H9 (cell line): ENCODE results near the gene GAS6. TPM values are rescaled to one million over a fixed set of nuclear protein-coding genes. Genes with fewer than 3 reads are reported as not detected.

ENCODE experiments used
- DNase-seq: peaks from one replicate; pipeline ENCODE4 v3.0.0-alpha.2; 2017
- H2AFZ ChIP-seq: one replicate; pipeline ENCODE4 v1.6.1; 2013; ENCODE audit warnings: mild to moderate bottlenecking, low read length, control low read depth, moderate library complexity
- H2AK5ac ChIP-seq: 2 replicates; pipeline ENCODE4 v1.6.1; 2013; ENCODE audit warnings: low read length, control low read depth, mixed read lengths; ENCODE audit not compliant: insufficient read length
- H2BK120ac ChIP-seq: one replicate; pipeline ENCODE4 v1.6.1; 2013; ENCODE audit warnings: low read depth, mild to moderate bottlenecking, low read length, control low read depth, inconsistent platforms; ENCODE audit not compliant: poor library complexity, severe bottlenecking
- H2BK12ac ChIP-seq: 2 replicates; pipeline ENCODE4 v1.6.1; 2013; ENCODE audit warnings: low read length, control low read depth, mixed read lengths, low read depth; ENCODE audit not compliant: insufficient read length
- H2BK15ac ChIP-seq: 2 replicates; pipeline ENCODE4 v1.6.1; 2013; ENCODE audit warnings: low read depth, low read length, control low read depth
- H2BK20ac ChIP-seq: one replicate; pipeline ENCODE4 v1.6.1; 2013; ENCODE audit warnings: low read depth, mild to moderate bottlenecking, low read length, control low read depth, inconsistent platforms; ENCODE audit not compliant: poor library complexity, severe bottlenecking
- H2BK5ac ChIP-seq: 2 replicates; pipeline ENCODE4 v1.6.1; 2013; ENCODE audit warnings: low read length, control low read depth, mixed read lengths; ENCODE audit not compliant: insufficient read length
- H3K14ac ChIP-seq: 2 replicates; pipeline ENCODE4 v1.6.1; 2013; ENCODE audit warnings: low read length, control low read depth; ENCODE audit not compliant: insufficient read depth
- H3K18ac ChIP-seq: 2 replicates; pipeline ENCODE4 v1.6.1; 2013; ENCODE audit warnings: low read depth, mild to moderate bottlenecking, mixed read lengths, low read length, control low read depth; ENCODE audit not compliant: insufficient read length
- H3K23ac ChIP-seq: 2 replicates; pipeline ENCODE4 v1.6.1; 2013; ENCODE audit warnings: low read length, control low read depth, mixed read lengths, low read depth; ENCODE audit not compliant: insufficient read length
- H3K23me2 ChIP-seq: 2 replicates; pipeline ENCODE4 v1.6.1; 2013; ENCODE audit warnings: low read depth, mild to moderate bottlenecking, mixed read lengths, low read length, control low read depth; ENCODE audit not compliant: insufficient read length, poor library complexity, severe bottlenecking
- H3K27ac ChIP-seq: 2 replicates; pipeline ENCODE4 v1.5.1; 2013; ENCODE audit warnings: low read length, control low read depth, mixed read lengths, low read depth; ENCODE audit not compliant: insufficient read length
- H3K27me3 ChIP-seq: 2 replicates; pipeline ENCODE4 v1.6.1; 2013; ENCODE audit warnings: low read length, control low read depth, inconsistent platforms; ENCODE audit not compliant: insufficient read depth
- H3K4ac ChIP-seq: 2 replicates; pipeline ENCODE4 v1.6.1; 2013; ENCODE audit warnings: low read depth, mild to moderate bottlenecking, control low read depth, inconsistent platforms, low read length, moderate library complexity
- H3K4me1 ChIP-seq: 2 replicates; pipeline ENCODE4 v1.6.1; 2013; ENCODE audit warnings: low read length, control low read depth, inconsistent platforms; ENCODE audit not compliant: insufficient read depth
- H3K4me2 ChIP-seq: 2 replicates; pipeline ENCODE4 v1.6.1; 2013; ENCODE audit warnings: low read length, control low read depth, mixed read lengths; ENCODE audit not compliant: insufficient read length, insufficient read depth
- H3K56ac ChIP-seq: 2 replicates; pipeline ENCODE4 v1.6.1; 2013; ENCODE audit warnings: low read depth, mild to moderate bottlenecking, mixed read lengths, low read length, control low read depth; ENCODE audit not compliant: insufficient read length
- H3K79me1 ChIP-seq: 2 replicates; pipeline ENCODE4 v1.6.1; 2013; ENCODE audit warnings: low read depth, mild to moderate bottlenecking, moderate library complexity, low read length, control low read depth, inconsistent platforms; ENCODE audit not compliant: insufficient read depth, poor library complexity, severe bottlenecking
- H3K79me2 ChIP-seq: 2 replicates; pipeline ENCODE4 v1.6.1; 2013; ENCODE audit warnings: low read length, control low read depth, inconsistent platforms; ENCODE audit not compliant: insufficient read depth
- H3K9ac ChIP-seq: 2 replicates; pipeline ENCODE4 v1.6.1; 2013; ENCODE audit warnings: low read length, control low read depth, mixed read lengths; ENCODE audit not compliant: insufficient read length; ENCODE audit errors: extremely low read depth
- H3K9me3 ChIP-seq: one replicate; pipeline ENCODE4 v1.6.1; 2013; ENCODE audit warnings: low read depth, low read length, inconsistent platforms; ENCODE audit not compliant: control insufficient read depth
- H3T11ph ChIP-seq: one replicate; pipeline ENCODE4 v1.6.1; 2013; ENCODE audit warnings: mild to moderate bottlenecking, low read length, control low read depth, inconsistent platforms
- H4K20me1 ChIP-seq: one replicate; pipeline ENCODE4 v1.6.1; 2013; ENCODE audit not compliant: control insufficient read depth, insufficient read length, insufficient read depth
- H4K5ac ChIP-seq: 2 replicates; pipeline ENCODE4 v1.6.1; 2013; ENCODE audit warnings: low read depth, mild to moderate bottlenecking, mixed read lengths, low read length, control low read depth; ENCODE audit not compliant: insufficient read length
- H4K8ac ChIP-seq: replicated peaks from 2 replicates; pipeline ENCODE4 v1.6.1; 2013; ENCODE audit warnings: low read length, control low read depth, mixed read lengths, low read depth; ENCODE audit not compliant: insufficient read length
- H4K91ac ChIP-seq: 2 replicates; pipeline ENCODE4 v1.6.1; 2013; ENCODE audit warnings: low read depth, mild to moderate bottlenecking, moderate library complexity, mixed read lengths, low read length, control low read depth; ENCODE audit not compliant: insufficient read length
- H3K27ac Mint-ChIP-seq, 3 experiments: 2 replicates in 2 of 3; 3 replicates in 1 of 3; pipeline ENCODE4 v1.8.0; 2020 to 2021; ENCODE audit warnings: mixed read lengths in 3 of 3, mild to moderate bottlenecking in 1 of 3, moderate library complexity in 1 of 3
- H3K27me3 Mint-ChIP-seq: 2 replicates; pipeline ENCODE4 v1.8.0; 2021; ENCODE audit warnings: low read depth, mild to moderate bottlenecking, moderate library complexity, mixed read lengths
- H3K36me3 Mint-ChIP-seq, 3 experiments: 2 replicates in 2 of 3; 3 replicates in 1 of 3; pipeline ENCODE4 v1.8.0; 2020 to 2021; ENCODE audit warnings: low read depth in 3 of 3, mixed read lengths in 3 of 3; ENCODE audit not compliant: insufficient read depth in 1 of 3
- H3K4me1 Mint-ChIP-seq, 2 experiments: 2 replicates each; pipeline ENCODE4 v1.8.0; 2020; ENCODE audit warnings: mixed read lengths in 2 of 2
- H3K4me3 Mint-ChIP-seq, 2 experiments: 2 replicates in 1 of 2; 3 replicates in 1 of 2; pipeline ENCODE4 v1.8.0; 2020 to 2021; ENCODE audit warnings: mild to moderate bottlenecking in 2 of 2, mixed read lengths in 2 of 2, moderate library complexity in 1 of 2
- H3K9me3 Mint-ChIP-seq, 2 experiments: 2 replicates in 1 of 2; 3 replicates in 1 of 2; pipeline ENCODE4 v1.8.0; 2020; ENCODE audit warnings: mild to moderate bottlenecking in 2 of 2, mixed read lengths in 2 of 2, moderate library complexity in 1 of 2
- CTCF ChIP-seq: fragments of 200-600 bp; sonication (generic); conservative IDR thresholded peaks from 3 replicates; pipeline ENCODE4 v1.8.0; 2021; ENCODE audit warnings: antibody characterized with exemption, mild to moderate bottlenecking
- WGBS: extraction: QIAGEN DNeasy Blood & Tissue Kit; methylation state at CpG from one replicate; pipeline ENCODE4 v1.1.7; 2013; ENCODE audit warnings: missing lambda C conversion rate, low lambda C conversion rate, mixed read lengths; ENCODE audit not compliant: insufficient read length; ENCODE audit errors: extremely low coverage; 5-methylcytosine and 5-hydroxymethylcytosine counted together
- total RNA-seq: library from RNA; stranded (reverse); gene quantifications from 2 replicates; pipeline ENCODE4 v1.2.1, GENCODE V29; 2021

GAS6 gene
- total RNA-seq, 1 experiment from 2014 or later: 20.5 TPM

- Histone ChIP-seq H3K79me2 (no peaks in the 10 kb centered on the region), H4K8ac (no peak overlapping the region), H2AK5ac (no peak overlapping the region), H2BK5ac (no peak overlapping the region), H3K23me2 (no peaks in the 10 kb centered on the region), H3K9ac (no peak overlapping the region), H3K56ac (no peak overlapping the region), H3K4me2 (no peak overlapping the region), H3K27me3 (no peaks in the 10 kb centered on the region), H3K9me3 (no peaks in the 10 kb centered on the region), H4K91ac (no peak overlapping the region), H4K5ac (no peak overlapping the region), H3K4ac (no peak overlapping the region), H4K20me1 (no peaks in the 10 kb centered on the region), H3K18ac (no peak overlapping the region), H3T11ph (no peak overlapping the region), H2BK20ac (no peak overlapping the region), H2BK12ac (no peak overlapping the region), H2BK15ac (no peak overlapping the region), H3K23ac (no peak overlapping the region), H3K4me1 (no peaks in the 10 kb centered on the region), H3K14ac (no peak overlapping the region), H3K79me1 (no peaks in the 10 kb centered on the region), H3K27ac (no peak overlapping the region), H2AFZ (no peak overlapping the region), H2BK120ac (no peak overlapping the region)
- Mint-ChIP-seq H3K36me3 (no peaks in the 10 kb centered on the region; a peak in 2 of 7 replicates), H3K4me1 (peaks cover 3 to 6% of the 10 kb centered on the region in 2 experiments; a peak in 2 of 4 replicates), H3K4me3 (no peak overlapping the region), H3K27me3 (peaks cover 7% of the 10 kb centered on the region; the same call in 1 of the 2 replicates), H3K9me3 (no peaks in the 10 kb centered on the region), H3K27ac (no peak overlapping the region)
- no peak for DNase-seq
- TF ChIP-seq CTCF: no peak
- WGBS: no CpG with 5 or more reads among the region's 8 CpGs
Measured at GRCh38 chr13:113882267-113882630, 18.4 kb upstream of the GAS6 start.
